ENCODE results near the gene LDAF1. TPM values are rescaled to one million over a fixed set of nuclear protein-coding genes. Genes with fewer than 3 reads are reported as not detected.

LDAF1 gene
- total and polyA plus RNA-seq, 2 experiments from 2014 or later = 30.4 to 34.5 TPM

DNA sequence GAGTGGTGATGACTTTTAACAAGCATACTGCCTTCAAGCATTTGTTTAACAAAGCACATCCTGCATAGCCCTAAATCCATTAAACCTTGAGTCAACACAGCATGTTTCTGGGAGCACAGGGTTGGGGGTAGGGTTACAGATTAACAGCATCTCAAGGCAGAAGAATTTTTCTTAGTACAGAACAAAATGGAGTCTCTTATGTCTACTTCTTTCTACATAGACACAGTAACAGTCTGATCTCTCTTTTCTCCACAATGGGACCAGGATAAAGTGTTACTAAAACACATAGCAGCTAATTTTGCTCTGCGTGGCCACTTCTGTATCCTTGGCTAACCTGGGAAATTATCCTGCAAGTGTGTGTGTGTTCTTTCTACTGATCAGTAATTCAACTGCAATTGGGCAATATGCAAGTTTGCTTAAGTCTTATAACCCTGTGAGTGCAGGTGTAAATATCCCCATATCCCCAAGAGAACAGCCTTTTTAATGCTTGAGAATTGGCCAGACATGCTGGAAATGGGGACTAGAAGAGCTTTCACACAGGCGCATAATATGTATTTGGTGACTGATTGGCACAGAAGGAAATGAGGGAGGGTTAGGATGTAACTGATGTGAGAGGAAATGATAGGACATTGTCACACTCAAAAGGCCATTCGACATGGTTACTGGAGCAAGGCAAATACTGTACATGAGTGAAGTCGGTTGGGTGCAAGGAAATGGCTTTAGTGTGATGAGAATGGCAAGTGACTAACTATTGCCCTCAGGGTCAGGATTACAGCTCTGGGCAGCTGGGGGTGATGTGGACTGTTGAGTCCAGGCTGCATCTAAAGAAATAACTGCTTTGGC lies 64.2 kb downstream of the LDAF1 start:
- in situ Hi-C loops (cut with MboI) = no loop called here
- WGBS, 2 experiments (ENCODE audit: low coverage in 1 of 2, low lambda C conversion rate in 2 of 2, missing lambda C conversion rate in 2 of 2) = 75 to 77% methylated on average over 4 of the region's 4 CpGs
- no peak for TF ChIP-seq EZH2phosphoT487 (IDR thresholded peaks at IDR 0.05; ENCODE audit: insufficient read depth, low read depth)
- no peak for TF ChIP-seq EZH2 (IDR thresholded peaks at IDR 0.05; ENCODE audit: insufficient read depth, poor library complexity, severe bottlenecking)

GRCh38 chr16:21223787-21224186 lies 65.3 kb downstream of the LDAF1 start:
- peaks cover 58% of the 10 kb centered on the region for H3K27me3 ChIP-seq (replicated peaks; ENCODE audit: insufficient read depth)
- no peak overlapping the region for H3K9ac ChIP-seq
- H2AFZ ChIP-seq = no peak overlapping the region
- H3K9me3 ChIP-seq (ENCODE audit: low read depth) = no peaks in the 10 kb centered on the region
- H3K4me2 ChIP-seq (ENCODE audit: unreplicated experiment) = no peak overlapping the region
- 63 to 69% methylated on average over 9 of the region's 9 CpGs for WGBS, 2 experiments (ENCODE audit: low coverage in 1 of 2, low lambda C conversion rate in 2 of 2, missing lambda C conversion rate in 2 of 2)
- no peak for DNase-seq
- no peaks in the 10 kb centered on the region for H3K36me3 ChIP-seq (ENCODE audit: low read depth)
- H4K20me1 ChIP-seq (ENCODE audit: insufficient read depth) = no peaks in the 10 kb centered on the region
- in situ Hi-C loops (cut with MboI) = no loop called here
- no peaks in the 10 kb centered on the region for H3F3A ChIP-seq (ENCODE audit: insufficient read depth)
- no peaks in the 10 kb centered on the region for H3K9me2 ChIP-seq (ENCODE audit: insufficient read depth)
- H3K79me2 ChIP-seq (ENCODE audit: insufficient read depth) = no peaks in the 10 kb centered on the region
- TF ChIP-seq EZH2 (IDR thresholded peaks at IDR 0.05; ENCODE audit: insufficient read depth, poor library complexity, severe bottlenecking) (no peak), EZH2phosphoT487 (IDR thresholded peaks at IDR 0.05; ENCODE audit: insufficient read depth, low read depth) (no peak)
- H3K4me3 ChIP-seq = no peak overlapping the region
- H3K27ac ChIP-seq = no peak overlapping the region
- no peaks in the 10 kb centered on the region for H3K4me1 ChIP-seq (ENCODE audit: insufficient read depth)

More for the DNA sequence above, 64.2 kb downstream of the LDAF1 start:
- Histone ChIP-seq H3K9me2 (ENCODE audit: insufficient read depth) (no peaks in the 10 kb centered on the region), H3K27ac (no peak overlapping the region), H3K36me3 (ENCODE audit: low read depth) (no peaks in the 10 kb centered on the region), H3K27me3 (replicated peaks; ENCODE audit: insufficient read depth) (peaks cover 49% of the 10 kb centered on the region), H4K20me1 (ENCODE audit: insufficient read depth) (no peaks in the 10 kb centered on the region), H3K4me2 (ENCODE audit: unreplicated experiment) (no peak overlapping the region), H3K79me2 (ENCODE audit: insufficient read depth) (no peaks in the 10 kb centered on the region), H2AFZ (no peak overlapping the region), H3K9ac (no peak overlapping the region), H3K4me3 (no peak overlapping the region), H3K9me3 (ENCODE audit: low read depth) (no peaks in the 10 kb centered on the region), H3F3A (ENCODE audit: insufficient read depth) (no peaks in the 10 kb centered on the region), H3K4me1 (ENCODE audit: insufficient read depth) (no peaks in the 10 kb centered on the region)
- DNase-seq = no peak

- Histone ChIP-seq H3K4me2 (ENCODE audit: unreplicated experiment) (no peak overlapping the region), H3K27ac (no peak overlapping the region), H3K27me3 (replicated peaks; ENCODE audit: insufficient read depth) (peaks cover 53% of the 10 kb centered on the region), H4K20me1 (ENCODE audit: insufficient read depth) (no peaks in the 10 kb centered on the region), H2AFZ (no peak overlapping the region), H3K4me1 (ENCODE audit: insufficient read depth) (no peaks in the 10 kb centered on the region), H3K9me2 (ENCODE audit: insufficient read depth) (no peaks in the 10 kb centered on the region), H3K9ac (no peak overlapping the region), H3K9me3 (ENCODE audit: low read depth) (no peaks in the 10 kb centered on the region), H3K4me3 (no peak overlapping the region), H3K79me2 (ENCODE audit: insufficient read depth) (no peaks in the 10 kb centered on the region), H3F3A (ENCODE audit: insufficient read depth) (no peaks in the 10 kb centered on the region), H3K36me3 (ENCODE audit: low read depth) (no peaks in the 10 kb centered on the region)
- no peak for TF ChIP-seq EZH2phosphoT487 (IDR thresholded peaks at IDR 0.05; ENCODE audit: insufficient read depth, low read depth)
- TF ChIP-seq EZH2 (IDR thresholded peaks at IDR 0.05; ENCODE audit: insufficient read depth, poor library complexity, severe bottlenecking) = no peak
- in situ Hi-C loops (cut with MboI) = no loop called here
- no peak for DNase-seq
- 28 to 31% methylated on average over 2 of the region's 2 CpGs for WGBS, 2 experiments (ENCODE audit: low coverage in 1 of 2, low lambda C conversion rate in 2 of 2, missing lambda C conversion rate in 2 of 2)
Observed at GRCh38 chr16:21224800-21225199, 66.3 kb downstream of the LDAF1 start.

DNA sequence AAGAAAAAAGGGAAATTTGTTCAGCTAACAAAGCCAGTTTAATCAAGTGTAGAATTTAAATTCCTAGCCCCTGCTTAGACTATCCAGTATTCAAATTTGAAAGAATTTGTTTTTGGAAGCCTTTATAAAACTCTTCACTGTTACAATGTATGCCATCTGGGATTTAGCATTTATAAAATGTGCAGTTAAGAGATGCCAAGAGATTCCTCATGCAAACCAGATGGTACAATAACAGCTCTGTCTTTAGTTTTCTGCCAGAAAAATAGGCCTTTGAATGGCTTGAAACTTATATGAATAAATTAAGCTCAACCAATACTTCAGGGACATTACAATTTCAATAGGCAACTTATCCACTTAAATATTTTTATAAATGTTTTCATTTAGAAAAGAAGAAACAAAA lies 68.3 kb downstream of the LDAF1 start:
- Histone ChIP-seq H3K9me2 (ENCODE audit: insufficient read depth) (no peaks in the 10 kb centered on the region), H3K27me3 (replicated peaks; ENCODE audit: insufficient read depth) (peaks cover 48% of the 10 kb centered on the region), H3K36me3 (ENCODE audit: low read depth) (no peaks in the 10 kb centered on the region), H3F3A (ENCODE audit: insufficient read depth) (no peaks in the 10 kb centered on the region), H4K20me1 (ENCODE audit: insufficient read depth) (no peaks in the 10 kb centered on the region), H2AFZ (no peak overlapping the region), H3K9me3 (ENCODE audit: low read depth) (no peaks in the 10 kb centered on the region), H3K4me3 (no peak overlapping the region), H3K79me2 (ENCODE audit: insufficient read depth) (no peaks in the 10 kb centered on the region), H3K4me1 (ENCODE audit: insufficient read depth) (no peaks in the 10 kb centered on the region), H3K27ac (no peak overlapping the region), H3K9ac (no peak overlapping the region), H3K4me2 (ENCODE audit: unreplicated experiment) (no peak overlapping the region)
- in situ Hi-C loops (cut with MboI) = no loop called here
- no peak for DNase-seq
- TF ChIP-seq EZH2phosphoT487 (IDR thresholded peaks at IDR 0.05; ENCODE audit: insufficient read depth, low read depth) (no peak), EZH2 (IDR thresholded peaks at IDR 0.05; ENCODE audit: insufficient read depth, poor library complexity, severe bottlenecking) (no peak)

Measured in GM23248 (cell line).